ENCODE results near the gene PRKCA.

Gene PRKCA

GRCh38 chr17:66654764-66655163 is 352.4 kb downstream of the PRKCA start:
- Histone ChIP-seq H3K4me3 (no peak overlapping the region), H3K27ac (no peak overlapping the region)
- no peak for DNase-seq (ENCODE audit: low spot score)
- TF ChIP-seq, protein P1, sequence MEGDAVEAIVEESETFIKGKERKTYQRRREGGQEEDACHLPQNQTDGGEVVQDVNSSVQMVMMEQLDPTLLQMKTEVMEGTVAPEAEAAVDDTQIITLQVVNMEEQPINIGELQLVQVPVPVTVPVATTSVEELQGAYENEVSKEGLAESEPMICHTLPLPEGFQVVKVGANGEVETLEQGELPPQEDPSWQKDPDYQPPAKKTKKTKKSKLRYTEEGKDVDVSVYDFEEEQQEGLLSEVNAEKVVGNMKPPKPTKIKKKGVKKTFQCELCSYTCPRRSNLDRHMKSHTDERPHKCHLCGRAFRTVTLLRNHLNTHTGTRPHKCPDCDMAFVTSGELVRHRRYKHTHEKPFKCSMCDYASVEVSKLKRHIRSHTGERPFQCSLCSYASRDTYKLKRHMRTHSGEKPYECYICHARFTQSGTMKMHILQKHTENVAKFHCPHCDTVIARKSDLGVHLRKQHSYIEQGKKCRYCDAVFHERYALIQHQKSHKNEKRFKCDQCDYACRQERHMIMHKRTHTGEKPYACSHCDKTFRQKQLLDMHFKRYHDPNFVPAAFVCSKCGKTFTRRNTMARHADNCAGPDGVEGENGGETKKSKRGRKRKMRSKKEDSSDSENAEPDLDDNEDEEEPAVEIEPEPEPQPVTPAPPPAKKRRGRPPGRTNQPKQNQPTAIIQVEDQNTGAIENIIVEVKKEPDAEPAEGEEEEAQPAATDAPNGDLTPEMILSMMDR (IDR thresholded peaks at IDR 0.05): no peak

GRCh38 chr17:66655461-66655860 is 353.0 kb downstream of the PRKCA start:
- no peak overlapping the region for H3K27ac ChIP-seq
- DNase-seq (ENCODE audit: low spot score): no peak
- no peak overlapping the region for H3K4me3 ChIP-seq
- TF ChIP-seq, protein P1 (IDR thresholded peaks at IDR 0.05): no peak

GRCh38 chr17:66655861-66656260 is 353.4 kb downstream of the PRKCA start:
- TF ChIP-seq, protein P1 (IDR thresholded peaks at IDR 0.05): no peak
- no peak overlapping the region for H3K4me3 ChIP-seq
- H3K27ac ChIP-seq: no peak overlapping the region
- DNase-seq (ENCODE audit: low spot score): no peak

DNA sequence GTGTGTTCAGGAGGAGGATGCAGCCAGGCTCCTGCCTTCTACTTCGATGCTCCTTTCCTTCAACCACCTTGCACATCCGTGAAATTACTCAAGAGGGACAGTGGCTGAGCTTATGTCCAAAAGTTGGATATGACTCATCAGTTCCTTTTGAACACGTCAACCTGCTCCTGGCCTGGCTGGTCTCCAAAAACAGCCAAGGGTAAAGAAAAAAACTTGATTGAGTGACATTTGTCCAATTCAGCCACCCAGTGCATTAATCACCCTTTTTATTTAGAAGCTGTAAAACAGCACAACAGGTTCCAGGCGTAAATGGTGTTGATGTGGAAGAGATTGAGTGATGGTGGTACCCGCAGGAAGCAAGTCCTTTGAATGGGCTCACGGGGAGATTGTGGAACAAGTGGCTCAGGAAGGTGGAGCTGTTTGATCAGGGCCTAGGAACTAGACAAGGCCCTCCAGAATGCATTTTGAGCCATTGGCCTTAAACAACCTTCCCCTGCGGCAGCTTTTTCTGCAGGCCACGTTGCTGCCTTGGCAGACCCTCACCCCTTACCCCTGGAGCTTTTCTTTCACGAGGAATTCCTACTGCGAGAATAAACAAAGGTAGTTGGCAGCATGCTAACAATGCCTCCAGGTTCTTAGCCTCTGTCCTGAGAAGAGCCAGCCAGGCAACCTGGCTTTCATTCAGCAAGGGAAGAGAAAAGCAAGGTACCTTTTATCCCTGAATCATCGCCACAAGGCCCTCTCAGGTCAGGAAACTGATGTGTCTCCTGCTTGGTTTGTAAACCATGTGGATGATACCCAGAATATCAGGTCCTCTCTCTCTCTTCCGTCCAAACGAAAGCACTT is 359.2 kb downstream of the PRKCA start:
- Histone ChIP-seq H3K4me3 (no peak overlapping the region), H3K27ac (no peak overlapping the region)
- no peak for DNase-seq (ENCODE audit: low spot score)
- TF ChIP-seq, protein P1 (IDR thresholded peaks at IDR 0.05): no peak

GRCh38 chr17:66662496-66662895 is 360.1 kb downstream of the PRKCA start:
- no peak overlapping the region for H3K27ac ChIP-seq

DNA sequence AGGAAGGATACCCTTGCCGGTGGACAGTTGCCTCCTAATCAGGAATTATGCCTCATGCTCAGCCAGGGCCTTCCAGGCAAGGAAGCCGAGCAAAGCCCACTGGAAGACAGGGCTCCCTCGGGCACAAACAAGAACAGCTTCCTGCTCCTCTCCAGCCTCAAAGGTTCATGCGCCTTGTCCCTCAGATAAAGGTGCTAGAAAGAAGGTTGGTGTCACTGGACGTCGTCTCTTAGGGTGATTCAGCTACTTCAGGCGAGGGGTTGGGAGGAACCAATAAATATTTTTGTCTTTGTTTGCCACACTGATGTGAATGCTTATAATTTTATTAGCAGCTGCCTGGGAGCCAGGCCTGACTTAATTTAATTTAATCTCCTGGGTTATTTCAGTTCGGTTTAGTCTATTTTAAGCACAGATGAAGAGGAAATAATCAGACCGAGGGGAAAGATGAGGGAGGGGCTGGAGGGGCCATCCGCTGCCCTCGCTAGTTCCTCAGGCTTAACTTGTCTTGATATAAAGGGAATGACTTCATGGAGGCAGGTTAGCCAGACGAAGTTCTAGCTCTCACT is 360.7 kb downstream of the PRKCA start:
- TF ChIP-seq, protein P1 (IDR thresholded peaks at IDR 0.05): no peak
- Histone ChIP-seq H3K4me3 (no peak overlapping the region), H3K27ac (no peak overlapping the region)
- DNase-seq (ENCODE audit: low spot score): no peak

More at GRCh38 chr17:66662496-66662895, 360.1 kb downstream of the PRKCA start:
- DNase-seq (ENCODE audit: low spot score): no peak
- TF ChIP-seq, protein P1 (IDR thresholded peaks at IDR 0.05): no peak
- no peak overlapping the region for H3K4me3 ChIP-seq

GRCh38 chr17:66664336-66664735 is 361.9 kb downstream of the PRKCA start:
- no peak for DNase-seq (ENCODE audit: low spot score)
- H3K27ac ChIP-seq: no peak overlapping the region
- TF ChIP-seq, protein P1 (IDR thresholded peaks at IDR 0.05): no peak

More at GRCh38 chr17:66664336-66664735, 361.9 kb downstream of the PRKCA start:
- no peak overlapping the region for H3K4me3 ChIP-seq
